GM19239 (cell line): Measurements from ENCODE around the gene HSPA1A.
A peak's percentile ranks its signal among the peaks of the same experiment; 100 is the strongest.
"Not testable (repeated sequence)": the region's sequence is repeated elsewhere in the genome, so short reads cannot be mapped to it uniquely, and the experiment has no call there.

ENCODE experiments used
- DNase-seq: peaks from one replicate; pipeline ENCODE4 v3.0.0; 2011; ENCODE audit warnings: low spot score; ENCODE audit not compliant: insufficient read length
- FAIRE-seq: peaks from 2 replicates; lab custom pipeline; 2011; peaks lifted over from hg19 to GRCh38; lab: Jason Lieb, UNC

HSPA1A gene

DNA sequence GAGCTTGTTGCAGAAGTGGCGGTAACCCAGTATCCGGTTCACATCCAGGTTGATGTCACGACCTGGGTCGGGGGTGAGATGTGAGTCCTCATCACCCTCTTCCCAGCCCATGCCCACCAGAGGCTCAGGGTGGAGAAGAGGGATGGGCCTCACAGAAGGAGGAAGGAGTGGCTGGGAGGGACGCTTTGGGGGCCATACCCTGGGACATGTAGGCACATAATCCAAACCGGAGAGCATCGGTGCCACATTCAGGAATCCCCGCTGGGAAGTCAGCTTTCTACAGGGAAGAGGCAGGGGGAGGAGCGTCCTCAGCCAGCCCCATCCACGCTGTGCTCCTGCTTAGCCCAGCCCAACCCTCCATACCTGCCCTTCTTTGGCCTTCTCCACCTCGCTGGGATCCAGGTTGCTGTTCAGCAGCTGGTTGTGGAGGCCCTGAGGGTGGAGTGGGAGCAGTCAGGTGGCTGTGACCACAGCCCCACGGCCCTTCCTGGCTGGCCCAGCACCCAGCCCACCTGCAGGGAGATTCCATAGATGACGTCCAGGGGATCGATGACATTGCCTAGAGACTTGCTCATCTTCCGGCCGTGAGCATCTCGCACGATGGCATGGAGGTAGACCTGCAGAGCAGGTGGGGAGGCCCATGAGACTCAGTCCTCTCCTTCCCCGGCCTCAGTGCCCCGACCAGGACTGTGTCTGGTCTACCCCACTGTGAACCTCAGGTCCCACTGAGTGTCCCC is 34.7 kb upstream of the HSPA1A start:
- no peak for DNase-seq
- FAIRE-seq = no peak

DNA sequence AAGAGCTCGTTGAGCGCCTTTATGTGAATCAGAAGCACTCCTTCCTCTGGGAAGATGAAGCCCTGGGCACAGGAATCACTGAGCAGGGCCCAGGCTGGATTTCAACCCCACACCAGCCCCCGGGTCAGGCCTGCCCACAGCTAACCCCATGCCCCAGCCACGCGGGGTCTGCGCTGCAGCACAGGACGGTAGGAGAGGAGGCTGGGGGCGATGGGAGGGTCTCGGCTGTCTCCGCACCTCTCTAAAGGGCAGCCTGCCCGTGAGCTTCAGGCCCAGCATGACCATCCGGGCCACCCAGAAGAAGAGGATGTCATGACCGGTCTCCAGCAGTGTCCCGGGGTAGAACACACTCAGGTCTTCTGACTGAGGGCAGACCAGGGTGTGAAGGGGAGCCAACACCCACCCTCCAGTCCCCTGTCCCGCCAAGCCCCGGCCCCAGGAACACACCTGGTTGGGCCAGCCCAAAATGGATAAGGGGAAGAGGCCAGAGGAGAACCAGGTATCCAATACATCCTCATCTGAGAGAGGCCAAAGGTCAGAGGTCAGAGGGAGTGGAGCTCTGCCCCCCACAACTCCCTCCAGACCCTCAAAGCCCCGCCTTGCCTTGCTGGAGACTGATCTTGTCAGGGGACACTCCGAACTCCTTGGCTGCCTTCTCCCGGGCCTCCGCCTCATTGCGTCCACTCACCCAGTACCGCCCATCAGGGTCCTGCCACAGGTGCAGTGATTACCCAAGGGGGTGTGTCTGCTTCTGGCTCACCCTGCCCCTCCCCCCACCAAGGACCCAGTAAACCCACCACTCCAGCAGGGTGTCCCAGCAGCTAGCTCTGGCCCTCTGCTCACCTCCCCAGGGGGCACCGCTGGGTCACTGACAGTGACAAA is 33.9 kb upstream of the HSPA1A start:
- FAIRE-seq (no peak), DNase-seq (no peak)

DNA sequence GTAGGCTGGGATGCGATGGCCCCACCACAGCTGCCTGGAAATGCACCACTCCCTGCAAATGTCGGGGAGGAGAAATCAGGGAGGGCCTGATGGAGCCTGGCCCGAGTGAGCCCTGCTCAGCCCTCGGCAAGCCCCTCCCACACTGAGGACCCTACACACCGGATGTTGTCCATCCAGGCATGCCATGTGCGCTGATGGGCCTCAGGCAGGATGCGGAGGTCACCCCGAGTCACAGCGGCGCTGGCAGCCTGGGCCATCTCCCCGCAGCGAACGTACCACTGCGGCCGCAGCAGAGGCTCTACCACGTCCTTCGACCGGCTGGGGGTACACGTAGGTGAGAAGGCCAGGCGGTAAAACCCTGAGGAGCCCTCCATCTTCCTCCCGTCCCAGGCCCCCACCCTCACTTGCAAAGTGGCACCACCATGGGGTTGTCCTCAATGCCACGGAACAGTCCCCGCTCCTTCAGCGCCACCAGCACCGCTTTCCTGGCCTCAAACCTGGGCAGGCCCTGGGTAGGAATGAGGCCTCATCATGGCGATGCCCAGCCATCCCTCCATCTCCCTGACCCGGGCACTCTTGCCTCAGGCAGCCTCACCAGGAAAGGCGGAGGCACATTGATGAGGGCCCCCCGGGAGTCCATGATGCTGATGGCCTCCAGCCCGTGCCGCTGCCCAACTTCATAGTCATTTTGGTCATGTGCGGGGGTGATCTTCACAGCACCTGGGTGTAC is 33.1 kb upstream of the HSPA1A start:
- FAIRE-seq = no peak

DNA sequence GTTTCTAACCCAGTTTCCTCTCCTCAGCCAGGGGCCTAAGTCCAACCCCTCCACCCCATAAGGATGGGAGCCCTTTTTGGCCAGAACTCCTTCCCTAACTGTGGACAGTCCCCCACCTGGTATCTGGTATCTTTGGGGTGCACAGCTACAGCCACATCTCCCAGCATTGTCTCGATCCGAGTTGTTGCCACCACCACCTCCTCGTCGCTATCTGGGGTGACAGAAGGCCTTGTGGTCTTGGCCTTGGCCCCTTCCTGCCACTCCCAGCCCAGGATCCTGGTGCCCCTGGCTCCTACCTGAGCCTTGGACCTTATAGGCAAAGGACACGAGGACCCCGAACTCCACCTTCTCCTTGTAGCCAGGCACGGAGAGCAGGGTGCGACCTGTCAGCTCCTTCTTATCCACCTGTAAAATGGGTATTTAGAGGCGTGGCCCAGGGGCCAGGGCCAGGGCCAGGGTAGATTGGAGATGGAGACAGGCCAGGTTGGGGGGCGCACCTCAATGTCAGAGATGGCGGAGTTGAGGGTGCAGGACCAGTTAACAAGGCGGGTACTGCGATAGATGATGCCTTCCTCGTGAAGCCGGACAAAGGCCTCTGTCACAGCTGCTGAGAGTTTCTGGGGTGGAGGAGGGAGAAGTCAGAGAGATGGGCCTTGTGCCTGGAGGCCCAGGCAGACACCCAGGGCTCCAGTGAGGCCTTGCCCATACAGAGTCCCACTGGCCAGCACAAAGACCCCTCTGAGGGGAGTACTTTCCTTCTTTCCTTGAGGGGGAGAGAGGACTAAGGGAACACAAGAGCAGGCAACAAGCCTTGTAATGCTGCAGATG is 31.0 kb upstream of the HSPA1A start:
- FAIRE-seq (no peak), DNase-seq (no peak)

More for the DNA sequence above, 33.1 kb upstream of the HSPA1A start:
- DNase-seq = no peak

DNA sequence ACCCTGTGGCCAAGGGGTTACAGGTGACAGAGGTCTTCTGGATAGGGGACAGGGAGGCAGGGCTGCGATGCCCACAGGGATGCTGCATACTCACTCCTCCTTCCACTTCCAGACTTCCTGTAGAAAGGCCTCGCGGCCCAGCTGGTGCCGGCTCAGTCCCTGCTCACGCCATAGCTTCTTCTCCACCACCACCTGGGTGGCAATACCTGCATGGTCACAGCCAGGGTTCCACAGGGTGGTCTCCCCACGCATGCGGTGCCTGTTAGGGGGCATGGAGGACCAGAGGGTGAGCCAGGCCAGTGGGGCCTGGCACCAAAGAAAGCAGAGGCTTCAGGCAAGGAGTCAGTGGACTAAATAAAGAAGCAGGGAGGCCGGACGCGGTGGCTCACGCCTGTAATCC is 29.9 kb upstream of the HSPA1A start:
- no peak for DNase-seq
- FAIRE-seq = no peak

DNA sequence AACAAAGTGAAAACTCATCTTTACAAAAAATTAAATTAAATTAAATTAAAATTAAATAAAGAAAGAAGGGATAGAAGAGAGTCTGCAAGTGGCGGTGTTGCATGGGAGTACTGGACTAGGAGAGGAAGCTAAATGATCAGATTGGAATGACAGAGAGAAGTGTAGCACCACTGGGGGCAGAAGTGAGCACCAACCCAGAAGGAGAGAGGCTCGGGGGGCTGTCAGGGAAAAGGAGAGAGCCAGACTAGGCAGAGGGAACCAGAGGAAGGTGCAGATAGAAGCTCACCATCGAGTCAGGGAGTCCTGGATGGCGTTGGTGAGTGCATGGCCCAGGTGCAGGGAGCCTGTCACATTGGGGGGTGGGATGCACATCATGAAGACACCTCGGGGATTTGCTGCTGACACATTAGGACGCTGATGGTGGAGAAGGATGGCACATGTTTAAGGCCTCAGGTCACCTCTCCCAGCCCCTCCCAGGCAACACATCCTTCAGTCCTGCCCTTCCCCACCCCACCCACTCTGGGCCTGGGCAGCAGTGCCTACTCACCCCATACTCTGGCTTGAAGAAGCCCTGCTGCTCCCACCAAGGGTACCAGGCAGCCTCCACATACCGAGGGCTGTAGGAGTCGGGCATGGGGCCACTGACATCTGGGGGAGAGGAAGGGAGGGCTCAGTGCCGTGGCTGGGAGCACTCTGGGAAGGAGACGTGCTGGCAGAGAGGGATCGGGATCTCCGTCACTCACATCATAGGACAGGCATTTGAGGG is 23.8 kb upstream of the HSPA1A start:
- peak; percentile 68 for FAIRE-seq

DNA sequence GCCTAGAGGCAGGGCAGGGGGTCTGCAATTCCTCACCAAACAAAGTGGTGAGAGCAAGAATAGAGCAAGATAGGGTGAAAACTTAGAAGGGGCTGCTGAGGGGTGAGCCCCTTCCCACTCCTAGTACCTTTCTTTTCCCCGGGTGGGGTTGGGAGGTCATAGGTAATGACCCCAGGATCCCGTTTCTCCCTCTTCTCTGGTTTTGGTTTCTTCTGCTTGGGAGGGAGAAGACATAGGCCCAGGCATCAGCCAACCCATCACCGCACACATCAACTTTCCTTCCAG is 23.3 kb upstream of the HSPA1A start:
- no peak for DNase-seq
- no peak for FAIRE-seq

More for the DNA sequence above, 23.8 kb upstream of the HSPA1A start:
- DNase-seq = no peak

DNA sequence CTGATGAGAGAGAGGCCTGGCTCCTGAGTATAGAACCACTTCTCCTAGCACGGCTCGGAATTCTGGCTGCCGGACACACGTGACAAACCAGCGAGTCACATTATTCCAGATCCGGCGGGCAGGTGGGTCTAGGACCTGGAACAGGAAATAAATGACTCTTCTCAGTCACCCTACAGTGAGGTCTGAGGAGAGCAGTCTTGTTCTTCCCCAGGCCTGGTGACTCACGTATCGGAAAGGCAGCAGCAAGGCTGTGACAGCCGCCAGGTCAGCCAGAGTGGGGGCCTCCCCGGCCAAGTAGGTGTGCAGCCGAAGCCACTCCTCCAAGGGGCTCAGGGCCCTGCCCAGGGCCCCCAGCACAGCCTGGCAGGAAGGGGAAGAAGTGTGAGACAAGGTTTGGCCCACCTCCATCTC is 22.6 kb upstream of the HSPA1A start:
- FAIRE-seq (no peak), DNase-seq (no peak)

DNA sequence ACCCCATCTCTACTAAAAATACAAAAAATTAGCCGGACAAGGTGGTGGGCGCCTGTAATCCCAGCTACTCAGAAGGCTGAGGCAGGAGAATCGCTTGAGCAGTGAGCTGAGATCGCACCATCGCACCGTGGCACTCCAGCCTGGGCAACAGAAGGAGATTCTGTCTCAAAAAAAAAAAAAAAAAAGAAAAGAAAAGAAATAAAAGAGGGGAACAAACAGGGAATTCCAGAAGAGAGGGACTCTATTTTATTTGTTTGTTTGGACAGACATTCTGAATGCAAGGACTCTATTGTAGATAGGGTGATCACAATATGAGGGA is 21.5 kb upstream of the HSPA1A start:
- DNase-seq, FAIRE-seq: not testable (repeated sequence)

DNA sequence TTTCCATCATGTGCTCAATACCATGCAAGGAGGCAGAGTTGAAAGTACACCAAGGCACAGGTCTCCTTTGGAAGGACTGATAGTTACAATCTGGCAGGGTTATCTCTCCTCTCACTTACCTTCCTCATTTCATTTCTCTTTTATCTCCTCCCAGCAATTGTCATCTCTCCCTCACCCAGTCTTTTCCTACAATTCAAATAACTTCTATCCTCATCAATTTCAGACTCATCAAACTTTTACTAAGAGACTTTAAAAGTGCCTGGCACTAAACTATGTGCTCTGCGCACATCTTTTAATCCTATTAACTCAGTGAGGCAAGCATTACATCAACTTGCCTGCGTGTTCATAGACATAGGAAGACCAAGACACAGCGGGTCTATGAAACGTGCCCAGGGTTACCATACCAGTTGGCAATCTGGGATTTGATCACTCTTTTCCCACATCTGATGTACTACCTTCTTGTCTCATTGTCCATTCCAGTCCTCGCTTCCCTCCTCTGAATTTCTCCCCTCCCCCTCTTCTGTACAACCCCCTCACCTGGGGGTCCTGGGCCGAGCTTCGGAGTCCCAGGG is 21.0 kb upstream of the HSPA1A start:
- DNase-seq (no peak), FAIRE-seq (no peak)

DNA sequence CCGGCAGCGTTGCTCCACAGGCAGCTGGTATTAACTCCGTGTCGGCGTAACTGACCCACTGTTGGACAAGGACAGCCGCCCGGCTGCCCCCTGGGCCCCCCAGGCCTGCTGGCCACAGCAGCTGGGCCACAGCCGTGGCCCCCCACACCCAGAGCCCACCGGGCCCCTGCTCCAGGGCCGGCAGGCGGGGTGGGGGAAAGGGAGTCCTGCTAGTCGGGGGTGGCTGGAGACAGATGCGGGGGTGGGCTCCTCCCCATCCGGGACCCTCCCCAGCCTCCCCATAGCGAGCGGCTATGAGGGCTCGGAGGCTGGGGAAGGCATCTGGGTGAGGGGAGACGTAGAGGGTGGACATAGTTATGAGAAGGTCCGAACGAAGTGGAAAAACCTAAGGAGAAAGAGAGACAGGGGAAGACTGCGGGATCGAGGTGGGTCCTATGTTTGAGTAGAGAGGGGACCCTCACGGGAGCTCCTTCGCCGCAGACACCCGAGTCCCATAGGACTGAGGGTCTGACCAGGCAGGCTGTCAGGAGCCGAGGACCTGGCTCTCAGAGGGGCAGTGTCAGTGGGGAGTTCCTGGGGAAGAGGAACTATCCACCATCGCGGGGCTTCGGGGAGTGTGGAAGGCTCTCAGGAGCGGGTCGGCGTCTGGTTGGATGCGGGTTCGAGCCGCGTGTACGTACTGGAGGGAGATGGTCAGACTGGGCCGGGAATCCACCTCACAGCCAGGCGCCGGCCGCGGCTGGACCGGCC is 20.3 kb upstream of the HSPA1A start:
- DNase-seq = no peak
- FAIRE-seq = peak; percentile 4

DNA sequence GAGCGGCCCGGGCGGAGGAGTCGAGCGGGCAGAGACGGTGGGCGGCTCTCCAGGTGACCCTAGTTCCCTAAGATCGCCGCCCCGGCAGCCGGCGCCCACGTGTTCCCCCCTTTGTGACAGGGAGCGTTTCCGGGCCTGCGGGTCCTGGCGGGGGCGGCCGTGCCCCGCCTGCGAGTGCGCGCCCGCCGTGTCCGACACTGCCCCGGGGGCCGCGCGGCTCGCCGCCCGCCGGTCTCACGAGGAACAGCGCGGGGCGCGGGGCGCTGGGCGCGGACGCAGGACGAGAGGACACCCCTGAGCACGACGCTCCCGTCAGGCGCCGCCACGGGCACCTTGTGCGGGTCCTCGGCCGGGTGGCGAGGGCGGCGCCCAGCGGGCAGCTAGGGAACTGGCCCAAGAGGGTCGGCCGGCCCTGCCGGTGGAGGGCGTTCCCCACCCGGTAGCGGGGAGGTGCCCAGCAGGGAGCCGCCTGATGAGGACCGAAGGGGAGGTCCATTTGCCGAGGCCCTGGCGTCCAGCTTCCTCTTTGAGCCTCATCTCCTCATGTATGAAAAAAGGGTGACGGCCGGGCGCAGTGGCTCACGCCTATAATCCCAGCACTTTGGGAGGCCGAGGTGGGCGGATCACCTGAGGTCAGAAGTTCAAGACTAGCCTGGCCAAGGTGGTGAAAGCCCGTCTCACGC is 19.6 kb upstream of the HSPA1A start, which contains the start of gene VARS1:
Gene VARS1 (minus strand): TSS at position 137 of the 683 bp plus-strand sequence. CDS start 535 bp downstream, outside the sequence.
- FAIRE-seq = peak; percentile 67

DNA sequence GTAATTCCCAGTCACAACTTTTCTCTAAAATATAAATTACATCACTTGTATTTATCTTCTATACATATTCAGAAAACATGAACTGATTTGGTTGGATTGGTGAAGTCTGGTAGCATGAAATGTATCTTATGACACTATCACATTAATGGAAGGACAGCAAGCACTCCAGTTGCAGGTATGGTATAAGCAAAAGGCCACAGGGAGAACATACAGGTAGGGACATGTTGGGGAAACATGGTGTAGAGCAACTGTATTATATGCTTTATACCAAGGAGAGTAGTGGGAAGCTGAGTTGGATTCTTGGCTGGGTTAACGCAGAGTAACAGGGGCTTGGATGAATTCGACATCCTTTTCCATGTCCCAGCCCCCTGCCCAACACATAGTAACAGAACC is 18.4 kb upstream of the HSPA1A start:
- DNase-seq (no peak), FAIRE-seq (no peak)

More for the DNA sequence above, 19.6 kb upstream of the HSPA1A start, which contains the start of gene VARS1:
- DNase-seq = peak; percentile 89

DNA sequence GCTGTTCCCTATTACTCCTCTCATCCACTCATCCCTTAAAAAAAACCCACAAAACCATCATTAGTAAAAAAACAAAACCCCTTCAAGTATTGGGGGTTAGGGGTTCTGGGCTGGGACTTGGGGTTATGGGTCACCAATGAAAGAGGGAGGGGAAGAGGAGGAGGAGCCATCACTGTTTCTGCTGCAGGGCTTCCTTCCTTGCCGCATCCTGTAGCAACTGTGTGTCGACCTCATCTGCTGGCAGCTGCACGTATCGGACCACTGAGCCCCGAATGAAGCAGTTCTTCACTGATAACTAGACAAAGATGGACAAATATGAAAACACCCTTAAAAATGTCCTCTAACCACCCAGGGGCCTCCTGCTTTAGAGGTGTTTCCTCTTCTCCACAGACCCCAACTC is 17.8 kb upstream of the HSPA1A start:
- no peak for DNase-seq
- peak; percentile 4 for FAIRE-seq

DNA sequence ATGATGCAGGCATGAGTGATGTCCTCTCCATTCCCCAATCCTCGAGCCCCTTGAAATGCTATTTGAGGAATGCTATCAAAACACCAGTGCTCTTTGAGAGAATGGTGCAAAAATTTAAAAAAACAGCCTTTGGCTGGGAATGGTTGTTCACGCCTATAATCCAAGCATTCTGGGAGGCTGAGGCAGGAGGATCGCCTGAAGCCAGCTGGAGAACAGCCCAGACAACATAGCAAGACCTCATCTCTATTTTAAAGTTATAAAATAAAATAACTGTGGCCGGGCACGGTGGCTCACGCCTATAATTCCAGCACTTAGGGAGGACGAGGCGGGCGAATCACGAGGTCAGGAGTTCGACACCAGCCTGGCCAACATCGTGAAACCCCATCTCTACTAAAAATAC is 15.6 kb upstream of the HSPA1A start:
- DNase-seq = no peak
- no peak for FAIRE-seq

DNA sequence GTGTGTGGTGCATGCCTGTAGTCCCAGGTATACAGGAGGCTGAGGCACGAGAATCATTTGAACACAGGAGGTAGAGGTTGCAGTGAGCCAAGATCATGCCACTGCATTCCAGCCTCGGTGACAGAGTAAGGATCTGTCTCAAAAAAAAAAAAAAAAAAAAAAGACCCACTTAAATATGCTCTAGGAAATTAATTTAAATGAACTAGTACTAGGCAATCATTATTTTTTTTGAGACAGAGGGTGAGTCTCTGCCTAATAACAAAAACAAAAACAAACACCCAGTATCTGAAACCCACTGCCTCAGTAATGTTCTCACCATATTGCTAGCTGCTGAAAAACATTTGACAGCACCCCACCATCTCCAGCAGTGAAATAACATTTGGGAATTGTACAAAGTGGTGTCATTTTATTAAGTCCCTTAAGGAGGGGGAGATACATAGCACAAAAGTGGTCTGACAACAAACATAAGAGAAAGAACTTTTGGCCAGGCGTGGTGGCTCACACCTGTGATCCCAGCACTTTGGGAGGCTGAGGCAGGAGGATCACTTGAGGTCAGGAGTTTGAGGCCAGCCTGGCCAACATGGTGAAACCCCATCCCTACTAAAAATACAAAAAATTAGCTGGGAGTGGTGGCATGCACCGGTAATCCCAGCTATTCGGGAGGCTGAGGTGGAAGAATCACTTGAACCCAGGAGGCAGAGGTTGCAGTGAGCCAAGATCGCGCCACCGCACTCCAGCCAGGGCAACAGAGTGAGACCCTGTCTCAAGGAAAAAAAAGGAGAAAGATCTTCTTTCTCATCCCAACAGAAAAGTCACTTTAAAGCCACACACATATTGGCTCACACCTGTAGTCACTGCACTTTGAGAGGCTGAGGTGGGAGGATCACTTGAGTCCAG is 14.1 kb upstream of the HSPA1A start:
- not testable (repeated sequence) for FAIRE-seq

More for the DNA sequence above, 14.1 kb upstream of the HSPA1A start:
- not testable (repeated sequence) for DNase-seq
